ENCODE data around the gene DCD.

GRCh38 chr12:54662026-54662425 lies 13.9 kb upstream of the DCD start:
- TF ChIP-seq CTCF (IDR thresholded peaks at IDR 0.05) (no peak), EP300 (IDR thresholded peaks at IDR 0.05) (no peak)

All from gastroesophageal sphincter (tissue), 3 donors.